Lower leg skin (tissue), 3 donors: Measurements from ENCODE around the gene ERC1.

Experiments
- POLR2A ChIP-seq, 2 donors: fragments of 450-650 bp; IDR thresholded peaks; one replicate each; pipeline ENCODE4 v1.6.1; 2016 to 2017; ENCODE audit warnings: antibody characterized with exemption in 2 of 2, mild to moderate bottlenecking in 1 of 2, moderate library complexity in 1 of 2
- TF ChIP-seq, protein P1 (sequence below), 3 donors: fragments of 450-650 bp; IDR thresholded peaks; one replicate each; pipeline ENCODE4 v1.5.1; 2016; ENCODE audit warnings: antibody characterized with exemption in 3 of 3, mild to moderate bottlenecking in 3 of 3, moderate library complexity in 2 of 3

DNA sequence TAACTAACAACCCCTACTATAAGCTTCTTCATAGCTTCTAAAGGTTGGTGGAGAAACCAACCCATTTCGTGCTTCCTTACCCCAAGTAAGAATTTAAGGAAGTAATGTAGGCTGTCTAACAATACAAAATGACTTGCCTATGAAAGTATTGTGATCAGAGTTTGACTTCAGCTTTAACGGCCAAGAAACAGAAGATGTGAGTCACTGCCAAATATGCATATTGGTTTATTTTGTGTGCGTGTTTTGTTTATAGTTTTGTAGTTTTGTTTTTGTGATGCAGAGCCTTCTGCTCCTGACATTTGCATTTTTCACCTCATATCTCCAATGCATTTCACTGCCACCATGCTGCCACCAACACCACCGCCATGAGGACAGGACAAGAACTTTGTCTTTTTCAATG lies 457.3 kb downstream of the ERC1 start:
- TF ChIP-seq, protein P1, sequence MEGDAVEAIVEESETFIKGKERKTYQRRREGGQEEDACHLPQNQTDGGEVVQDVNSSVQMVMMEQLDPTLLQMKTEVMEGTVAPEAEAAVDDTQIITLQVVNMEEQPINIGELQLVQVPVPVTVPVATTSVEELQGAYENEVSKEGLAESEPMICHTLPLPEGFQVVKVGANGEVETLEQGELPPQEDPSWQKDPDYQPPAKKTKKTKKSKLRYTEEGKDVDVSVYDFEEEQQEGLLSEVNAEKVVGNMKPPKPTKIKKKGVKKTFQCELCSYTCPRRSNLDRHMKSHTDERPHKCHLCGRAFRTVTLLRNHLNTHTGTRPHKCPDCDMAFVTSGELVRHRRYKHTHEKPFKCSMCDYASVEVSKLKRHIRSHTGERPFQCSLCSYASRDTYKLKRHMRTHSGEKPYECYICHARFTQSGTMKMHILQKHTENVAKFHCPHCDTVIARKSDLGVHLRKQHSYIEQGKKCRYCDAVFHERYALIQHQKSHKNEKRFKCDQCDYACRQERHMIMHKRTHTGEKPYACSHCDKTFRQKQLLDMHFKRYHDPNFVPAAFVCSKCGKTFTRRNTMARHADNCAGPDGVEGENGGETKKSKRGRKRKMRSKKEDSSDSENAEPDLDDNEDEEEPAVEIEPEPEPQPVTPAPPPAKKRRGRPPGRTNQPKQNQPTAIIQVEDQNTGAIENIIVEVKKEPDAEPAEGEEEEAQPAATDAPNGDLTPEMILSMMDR (IDR thresholded peaks at IDR 0.05): no peak
- TF ChIP-seq POLR2A (IDR thresholded peaks at IDR 0.05): no peak
